Stimulated activated CD8-positive, alpha-beta memory T cell treated with anti-CD3 and anti-CD28 coated beads, Interleukin-7, amount 100 ng/mL, for 48 hours (primary cell): ENCODE results near the gene DPY30.
"Not testable (repeated sequence)": the region's sequence is repeated elsewhere in the genome, so short reads cannot be mapped to it uniquely, and the experiment has no call there.

Experiments
- DNase-seq, 2 donors: peaks; one replicate each; pipeline ENCODE4 v3.0.0-alpha.2; 2020; ENCODE audit warnings: low read depth in 1 of 2; ENCODE audit errors: extremely low read depth in 1 of 2

The DPY30 gene

DNA sequence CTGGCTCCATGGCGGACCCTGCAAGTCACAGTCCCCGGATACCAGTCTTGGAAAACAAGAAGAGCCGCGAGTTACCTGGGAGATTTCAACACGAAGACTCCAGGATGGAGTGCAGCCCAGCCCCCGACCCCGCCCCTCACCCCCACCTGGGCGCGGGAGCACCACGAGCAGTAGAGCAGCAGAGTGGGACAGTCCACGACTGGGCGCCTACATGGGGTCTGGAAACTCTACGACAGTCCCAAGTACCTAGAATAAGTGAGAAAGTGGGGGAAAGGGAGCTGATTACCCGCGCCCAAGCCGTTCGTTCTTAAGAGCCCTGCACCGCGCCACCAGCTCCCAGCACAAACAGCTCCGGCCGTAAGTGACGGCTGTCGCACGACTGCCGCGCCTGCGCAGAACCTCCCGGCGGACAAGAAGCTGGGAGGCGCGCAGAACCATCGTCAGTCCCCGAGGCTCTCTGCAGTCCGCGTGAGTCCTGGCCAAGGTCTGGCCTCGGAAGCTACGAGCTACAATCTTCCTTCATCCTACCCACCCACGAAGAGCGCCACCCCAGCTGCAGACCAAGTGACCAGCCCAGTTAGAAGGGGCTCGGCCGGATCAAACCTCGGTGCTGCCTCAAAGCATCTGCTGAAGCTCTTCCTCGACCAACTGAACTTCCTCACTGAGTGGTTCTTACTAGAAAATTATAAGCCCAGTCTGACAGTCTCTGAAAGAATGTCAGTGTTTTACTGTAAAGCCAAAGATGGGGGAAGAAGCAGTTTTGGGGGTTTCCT lies at the start of gene DPY30:
Gene DPY30, minus strand, starts transcription at position 359 of the 773 bp plus-strand sequence. Its CDS starts 349 bp downstream, at position 10.
- DNase-seq, result peak; percentile 82

GRCh38 chr2:32074134-32074506 lies 34.5 kb upstream of the DPY30 start:
- DNase-seq, result no peak

DNA sequence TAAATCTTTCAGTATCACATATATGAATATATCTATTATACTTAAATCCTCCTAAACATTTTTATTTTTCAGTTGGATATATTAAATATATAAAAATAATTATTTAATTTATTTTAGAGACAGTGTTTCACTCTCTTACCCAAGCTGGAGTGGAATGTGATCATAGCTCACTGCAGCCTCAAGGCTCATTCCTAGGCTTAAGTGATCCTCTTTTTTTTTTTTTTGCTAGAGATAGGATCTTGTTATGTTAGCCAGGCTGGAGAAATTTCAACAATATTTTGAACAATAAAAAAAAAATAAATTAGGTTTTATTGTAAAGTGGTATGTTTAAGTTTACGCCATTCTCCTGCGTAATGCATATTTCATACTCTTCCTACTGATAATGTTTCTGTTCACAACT lies 27.9 kb upstream of the DPY30 start:
- DNase-seq, result no peak

- no peak for DNase-seq
These were observed 25.1 kb upstream of the DPY30 start for GRCh38 chr2:32064713-32065112.

- DNase-seq, result peak in 1 of 2 donors; percentile 2
These were observed 24.5 kb upstream of the DPY30 start for GRCh38 chr2:32064021-32064601.

DNA sequence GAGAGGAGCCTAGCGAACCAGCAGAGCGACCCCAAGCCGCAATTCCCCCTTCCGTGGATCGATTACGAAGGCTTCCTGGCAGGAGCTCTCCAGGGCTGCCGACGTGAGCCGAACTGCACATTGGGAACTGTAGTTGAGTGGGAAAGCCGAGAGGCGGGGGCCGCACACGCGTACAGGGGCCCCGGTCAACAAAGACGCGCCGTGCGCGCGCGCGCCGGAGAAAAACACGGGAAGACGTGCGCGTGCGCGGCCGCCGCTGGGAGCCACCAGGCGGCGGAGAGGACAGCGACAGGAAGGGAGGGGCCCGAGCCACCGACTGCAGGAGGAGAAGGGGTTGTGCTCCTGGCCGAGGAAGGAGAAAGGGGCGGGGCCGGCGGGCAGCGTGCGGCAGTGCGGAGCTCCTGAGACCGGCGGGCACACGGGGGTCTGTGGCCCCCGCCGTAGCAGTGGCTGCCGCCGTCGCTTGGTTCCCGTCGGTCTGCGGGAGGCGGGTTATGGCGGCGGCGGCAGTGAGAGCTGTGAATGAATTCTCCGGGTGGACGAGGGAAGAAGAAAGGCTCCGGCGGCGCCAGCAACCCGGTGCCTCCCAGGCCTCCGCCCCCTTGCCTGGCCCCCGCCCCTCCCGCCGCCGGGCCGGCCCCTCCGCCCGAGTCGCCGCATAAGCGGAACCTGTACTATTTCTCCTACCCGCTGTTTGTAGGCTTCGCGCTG lies 23.9 kb upstream of the DPY30 start, which contains the start of gene SPAST:
Gene SPAST, plus strand, starts transcription at position 247 of the 711 bp plus-strand sequence. Its CDS starts 276 bp downstream, at position 523.
- peak; percentile 95 to 96 for DNase-seq

DNA sequence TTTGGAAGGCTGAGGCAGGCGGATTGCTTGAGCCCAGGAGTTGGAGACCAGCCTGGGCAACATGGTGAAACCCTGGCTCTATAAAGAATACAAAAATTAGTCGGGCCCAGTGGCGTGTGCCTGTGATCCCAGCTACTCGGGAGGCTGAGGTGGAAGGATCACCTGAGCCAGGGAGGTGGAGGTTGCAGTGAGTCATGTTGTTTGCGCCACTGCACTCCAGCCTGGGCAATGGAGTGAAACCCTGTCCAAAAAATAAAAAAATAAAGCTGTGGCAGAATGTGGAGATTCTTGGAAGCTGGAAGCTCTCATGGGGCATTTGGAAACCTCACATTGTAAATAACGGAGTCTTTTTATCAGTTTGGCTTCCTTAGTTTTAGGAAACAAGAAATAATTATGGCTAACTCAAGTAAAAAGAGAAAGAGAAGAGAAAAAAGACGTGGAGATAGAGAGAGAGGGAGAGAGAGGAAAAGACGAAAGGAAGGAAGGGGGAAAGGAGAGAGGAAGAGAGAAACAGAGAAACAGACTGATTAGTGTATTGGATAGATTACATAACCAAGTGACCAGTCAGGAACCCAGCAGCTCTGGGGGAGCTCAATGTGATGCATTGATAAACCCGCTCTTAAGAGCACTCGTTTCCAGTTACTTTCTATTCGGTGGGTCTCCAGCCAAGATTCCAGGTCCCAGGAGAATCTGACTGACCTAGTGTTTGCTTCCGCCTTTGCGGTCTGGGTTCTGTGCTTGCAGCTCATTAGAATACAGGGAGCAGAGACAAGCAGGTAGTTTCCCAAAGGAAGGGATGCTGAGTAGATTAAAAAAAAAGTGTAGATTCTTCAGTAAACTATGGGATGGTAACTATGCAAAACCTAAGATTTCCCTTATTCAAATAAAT lies 22.6 kb upstream of the DPY30 start:
- no peak for DNase-seq

- no peak for DNase-seq
These were observed 21.8 kb upstream of the DPY30 start for GRCh38 chr2:32061430-32061829.

- DNase-seq, result no peak
These were observed 20.7 kb upstream of the DPY30 start for GRCh38 chr2:32060266-32060665.

- DNase-seq, result no peak
These were observed 18.5 kb upstream of the DPY30 start for GRCh38 chr2:32058130-32058529.

GRCh38 chr2:32054583-32054982 lies 15.0 kb upstream of the DPY30 start:
- not testable (repeated sequence) for DNase-seq

DNA sequence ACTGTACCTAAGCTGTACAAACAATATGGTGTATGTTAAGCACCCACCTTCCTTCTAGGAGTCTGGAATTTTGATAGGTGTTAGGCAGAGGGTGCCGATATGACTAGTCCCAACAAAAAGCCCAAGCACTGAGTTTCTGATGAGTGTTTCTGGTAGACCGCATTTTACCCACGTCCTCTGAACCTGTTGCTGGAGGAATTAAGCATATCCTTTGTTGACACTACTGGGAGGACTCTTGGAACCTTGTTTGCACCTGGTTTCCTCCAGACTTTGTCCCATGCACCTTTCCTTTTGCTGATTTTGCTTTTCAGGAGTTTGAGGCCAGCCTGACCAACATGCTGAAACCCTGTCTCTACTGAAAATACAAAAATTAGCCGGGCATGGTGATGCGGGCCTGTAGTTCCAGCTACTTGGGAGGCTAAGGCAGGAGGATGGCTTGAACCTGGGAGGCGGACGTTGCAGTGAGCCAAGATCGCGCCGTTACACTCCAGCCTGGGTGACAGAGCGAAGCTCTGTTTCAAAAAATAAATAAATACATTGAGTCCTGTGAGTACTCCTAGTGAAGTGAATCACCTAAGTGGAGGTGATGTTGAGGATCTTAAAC lies 12.3 kb upstream of the DPY30 start:
- DNase-seq, result no peak

DNA sequence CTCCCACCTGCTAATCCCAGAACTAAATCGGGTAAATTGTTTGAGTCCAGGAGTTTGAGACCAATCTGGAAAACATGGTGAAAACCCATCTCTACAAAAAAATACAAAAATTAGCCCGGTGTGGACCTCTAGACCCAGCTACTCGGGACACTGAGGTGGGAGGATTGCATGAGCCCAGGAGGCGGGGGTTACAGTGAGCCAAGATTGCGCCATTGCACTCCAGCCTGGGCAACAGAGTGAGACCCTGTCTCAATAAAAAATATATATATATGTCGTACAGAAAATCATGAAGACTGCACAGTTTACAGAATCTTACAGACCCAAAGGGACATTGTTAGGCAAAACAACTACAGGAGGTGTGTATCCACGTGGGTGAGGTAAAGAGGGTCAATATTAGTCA lies 4.0 kb upstream of the DPY30 start:
- no peak for DNase-seq

DNA sequence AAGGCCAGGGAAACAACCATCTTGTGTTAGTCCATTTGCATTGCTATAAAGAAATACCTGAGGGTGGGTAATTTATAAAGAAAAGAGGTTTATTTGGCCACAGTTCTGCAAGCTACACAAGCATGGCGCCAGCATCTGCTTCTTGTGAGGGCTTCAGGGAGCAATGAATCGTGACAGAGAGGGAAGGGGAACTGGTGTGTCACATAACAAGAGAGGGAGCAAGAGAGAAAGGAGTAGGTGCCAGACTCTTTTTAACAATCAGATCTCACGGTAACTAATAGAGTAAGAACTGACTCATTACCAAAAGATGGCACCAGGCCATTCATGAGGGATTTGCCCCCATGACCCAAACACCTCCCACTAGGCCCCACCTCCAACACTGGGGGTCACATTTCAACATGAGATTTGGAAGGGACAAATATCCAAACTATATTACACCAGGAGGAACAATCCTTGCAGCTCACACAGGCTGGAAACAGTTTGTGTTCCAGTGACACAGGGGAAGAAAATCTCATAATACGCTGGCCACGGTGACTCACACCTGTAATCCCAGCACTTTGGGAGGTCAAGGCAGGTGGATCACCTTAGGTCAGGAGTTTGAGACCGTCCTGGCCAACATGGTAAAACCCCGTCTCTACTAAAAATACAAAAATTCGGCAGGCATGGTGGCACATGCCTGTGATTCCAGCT lies 5.3 kb downstream of the DPY30 start:
- not testable (repeated sequence) for DNase-seq

GRCh38 chr2:32018789-32019482 lies 20.7 kb downstream of the DPY30 start:
- DNase-seq, result not testable (repeated sequence)

- no peak for DNase-seq
These were observed 26.7 kb downstream of the DPY30 start for GRCh38 chr2:32012872-32013271.

- DNase-seq, result no peak
These were observed 28.1 kb downstream of the DPY30 start for GRCh38 chr2:32011485-32011960.

DNA sequence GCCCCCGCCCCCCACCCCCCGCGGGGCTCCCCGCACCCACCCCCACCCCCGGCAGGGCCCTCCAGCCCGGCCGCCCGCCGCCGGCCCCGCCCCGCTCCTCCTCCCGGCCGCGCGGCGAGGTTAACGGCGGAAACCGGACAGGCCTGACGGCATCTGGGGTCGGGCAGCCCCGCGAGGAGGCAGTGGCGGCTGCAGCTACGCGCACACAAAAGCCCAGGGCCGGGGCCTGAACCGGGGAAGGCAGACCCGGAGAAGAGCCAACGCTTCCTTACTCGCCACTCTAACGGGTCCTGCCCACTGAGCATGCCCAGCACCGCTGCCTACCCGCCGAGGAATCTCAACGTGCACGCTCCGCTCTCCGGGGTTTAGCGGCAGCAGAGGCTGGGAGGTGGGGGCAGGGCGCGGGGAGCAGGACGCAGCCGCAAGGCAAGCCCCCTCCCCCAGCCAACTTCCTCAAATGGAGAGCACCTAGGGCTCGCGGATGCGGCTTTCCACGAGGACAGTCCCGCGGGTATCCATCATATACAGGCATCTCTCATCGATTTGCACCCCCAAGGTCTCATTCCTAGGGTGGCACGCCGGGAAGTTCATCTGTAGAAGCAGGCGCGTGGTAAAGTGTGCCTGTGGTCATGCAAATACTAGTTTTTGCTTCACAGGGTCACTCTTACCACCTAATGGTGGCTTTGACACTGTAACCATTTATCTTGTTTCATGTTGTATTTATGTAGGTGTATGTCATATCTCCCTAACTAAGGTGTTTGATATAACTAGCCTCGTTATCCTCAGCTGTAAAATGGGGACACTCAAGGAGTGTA lies 28.7 kb downstream of the DPY30 start, which contains the start of gene MEMO1:
Gene MEMO1, minus strand, starts transcription at position 339 of the 815 bp plus-strand sequence. CDS start 761 bp downstream, outside the sequence.
- DNase-seq, result peak; percentile 81 to 91
